ENCODE data around the gene DSC1.

DSC1 gene

DNA sequence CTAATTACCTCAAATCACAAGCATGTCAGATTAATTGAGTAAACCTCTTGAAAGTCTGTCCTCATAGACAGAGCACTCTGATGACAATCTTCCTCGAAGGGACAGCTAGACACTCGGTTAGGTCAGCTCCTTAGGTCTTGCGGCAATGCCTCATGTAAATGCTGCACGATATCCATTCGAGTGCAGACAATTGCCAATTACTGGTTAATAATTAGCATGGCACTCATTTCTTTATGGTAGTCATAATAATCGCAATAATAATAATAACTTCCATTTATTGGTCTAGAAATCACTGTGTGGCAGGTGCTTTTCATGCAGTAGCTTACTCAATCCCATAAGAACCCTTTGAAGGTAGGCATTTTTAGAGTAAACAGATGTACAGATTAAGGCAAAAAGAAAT, 44.7 kb upstream of the DSC1 start:
- Histone ChIP-seq H3K9me2 (ENCODE audit: low read depth, low read length) (no peaks in the 10 kb centered on the region), H3K36me3 (ENCODE audit: insufficient read depth, low read length) (no peaks in the 10 kb centered on the region), H3F3A (ENCODE audit: insufficient read depth, low read length) (no peaks in the 10 kb centered on the region), H2AFZ (ENCODE audit: low read length) (no peak overlapping the region), H3K9ac (ENCODE audit: low read length) (no peak overlapping the region), H3K4me1 (ENCODE audit: insufficient read depth, low read length, severe bottlenecking) (no peaks in the 10 kb centered on the region), H3K79me2 (ENCODE audit: insufficient read depth, low read length) (no peaks in the 10 kb centered on the region), H3K9me3 (ENCODE audit: low read length) (no peaks in the 10 kb centered on the region), H3K27me3 (ENCODE audit: insufficient read depth, low read length) (no peaks in the 10 kb centered on the region), H3K27ac (ENCODE audit: low read depth, low read length, poor library complexity, severe bottlenecking) (no peak overlapping the region), H3K4me2 (ENCODE audit: low read length) (no peak overlapping the region), H3K4me3 (ENCODE audit: low read depth, low read length, poor library complexity, severe bottlenecking) (no peak overlapping the region), H4K20me1 (ENCODE audit: insufficient read depth, low read length) (no peaks in the 10 kb centered on the region)
- TF ChIP-seq, protein P1, sequence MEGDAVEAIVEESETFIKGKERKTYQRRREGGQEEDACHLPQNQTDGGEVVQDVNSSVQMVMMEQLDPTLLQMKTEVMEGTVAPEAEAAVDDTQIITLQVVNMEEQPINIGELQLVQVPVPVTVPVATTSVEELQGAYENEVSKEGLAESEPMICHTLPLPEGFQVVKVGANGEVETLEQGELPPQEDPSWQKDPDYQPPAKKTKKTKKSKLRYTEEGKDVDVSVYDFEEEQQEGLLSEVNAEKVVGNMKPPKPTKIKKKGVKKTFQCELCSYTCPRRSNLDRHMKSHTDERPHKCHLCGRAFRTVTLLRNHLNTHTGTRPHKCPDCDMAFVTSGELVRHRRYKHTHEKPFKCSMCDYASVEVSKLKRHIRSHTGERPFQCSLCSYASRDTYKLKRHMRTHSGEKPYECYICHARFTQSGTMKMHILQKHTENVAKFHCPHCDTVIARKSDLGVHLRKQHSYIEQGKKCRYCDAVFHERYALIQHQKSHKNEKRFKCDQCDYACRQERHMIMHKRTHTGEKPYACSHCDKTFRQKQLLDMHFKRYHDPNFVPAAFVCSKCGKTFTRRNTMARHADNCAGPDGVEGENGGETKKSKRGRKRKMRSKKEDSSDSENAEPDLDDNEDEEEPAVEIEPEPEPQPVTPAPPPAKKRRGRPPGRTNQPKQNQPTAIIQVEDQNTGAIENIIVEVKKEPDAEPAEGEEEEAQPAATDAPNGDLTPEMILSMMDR (IDR thresholded peaks at IDR 0.05; ENCODE audit: low read length) = no peak
- no peak for TF ChIP-seq EZH2 (IDR thresholded peaks at IDR 0.05; ENCODE audit: borderline replicate concordance, low read length)

DNA sequence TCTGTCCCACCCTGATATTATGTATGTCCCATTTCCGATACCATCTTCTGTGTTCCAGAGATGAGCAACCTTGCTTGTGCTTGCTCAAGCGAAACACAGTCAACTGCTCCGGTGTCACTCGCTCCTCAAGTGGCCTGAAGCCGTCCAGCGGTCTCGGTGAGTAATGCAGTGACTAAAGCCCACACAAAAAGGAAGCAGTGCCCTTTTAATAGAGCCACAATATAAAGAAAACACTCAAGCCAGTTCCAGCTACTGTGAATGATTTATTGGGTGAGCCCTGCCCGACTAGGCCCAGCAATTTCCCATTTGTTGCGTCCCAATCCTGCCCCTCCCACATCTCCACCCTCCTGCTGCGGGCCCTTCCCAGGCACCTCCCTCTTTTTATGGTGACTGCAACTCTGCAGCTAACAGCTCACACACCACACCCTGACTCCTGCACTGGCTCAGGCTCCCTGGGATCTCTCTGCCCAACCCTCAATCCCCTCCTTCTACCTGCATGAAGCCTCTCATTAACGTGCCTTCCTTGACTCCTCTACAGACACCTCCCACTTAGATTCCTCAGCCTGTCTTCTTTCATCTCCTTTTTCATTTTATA, 44.2 kb upstream of the DSC1 start:
- no peaks in the 10 kb centered on the region for H3F3A ChIP-seq (ENCODE audit: insufficient read depth, low read length)
- H3K9me3 ChIP-seq (ENCODE audit: low read length) = no peaks in the 10 kb centered on the region
- H3K4me1 ChIP-seq (ENCODE audit: insufficient read depth, low read length, severe bottlenecking) = no peaks in the 10 kb centered on the region
- H3K4me2 ChIP-seq (ENCODE audit: low read length) = no peak overlapping the region
- no peaks in the 10 kb centered on the region for H3K9me2 ChIP-seq (ENCODE audit: low read depth, low read length)
- H3K79me2 ChIP-seq (ENCODE audit: insufficient read depth, low read length) = no peaks in the 10 kb centered on the region
- no peak overlapping the region for H3K27ac ChIP-seq (ENCODE audit: low read depth, low read length, poor library complexity, severe bottlenecking)
- TF ChIP-seq EZH2 (IDR thresholded peaks at IDR 0.05; ENCODE audit: borderline replicate concordance, low read length) = no peak
- TF ChIP-seq, protein P1 (IDR thresholded peaks at IDR 0.05; ENCODE audit: low read length) = no peak
- H3K27me3 ChIP-seq (ENCODE audit: insufficient read depth, low read length) = no peaks in the 10 kb centered on the region
- no peaks in the 10 kb centered on the region for H3K36me3 ChIP-seq (ENCODE audit: insufficient read depth, low read length)
- no peak overlapping the region for H3K9ac ChIP-seq (ENCODE audit: low read length)
- no peak overlapping the region for H3K4me3 ChIP-seq (ENCODE audit: low read depth, low read length, poor library complexity, severe bottlenecking)
- H4K20me1 ChIP-seq (ENCODE audit: insufficient read depth, low read length) = no peaks in the 10 kb centered on the region
- H2AFZ ChIP-seq (ENCODE audit: low read length) = no peak overlapping the region

DNA sequence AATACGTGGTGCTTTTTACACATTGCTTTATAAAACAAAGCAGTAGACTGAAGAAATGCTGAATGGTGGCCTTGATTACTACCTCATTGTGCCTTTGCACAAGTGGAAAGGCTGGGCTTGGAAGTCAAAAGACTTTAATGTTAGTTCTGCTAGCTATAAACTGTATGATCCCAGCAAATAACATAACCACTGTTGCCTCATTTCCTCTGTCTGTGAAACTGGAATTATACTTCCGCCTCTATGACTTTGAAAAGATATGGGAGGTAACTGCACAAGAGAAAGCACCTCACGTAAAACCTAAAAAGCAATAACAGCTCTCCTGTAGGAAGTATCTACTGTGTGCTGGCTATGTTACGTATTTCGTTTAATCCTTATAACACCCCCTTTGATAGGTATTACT, 43.4 kb upstream of the DSC1 start:
- Histone ChIP-seq H3K36me3 (ENCODE audit: insufficient read depth, low read length) (no peaks in the 10 kb centered on the region), H2AFZ (ENCODE audit: low read length) (no peak overlapping the region), H3K9ac (ENCODE audit: low read length) (no peak overlapping the region), H3K9me2 (ENCODE audit: low read depth, low read length) (no peaks in the 10 kb centered on the region), H3K4me2 (ENCODE audit: low read length) (no peak overlapping the region), H3K27ac (ENCODE audit: low read depth, low read length, poor library complexity, severe bottlenecking) (no peak overlapping the region), H3F3A (ENCODE audit: insufficient read depth, low read length) (no peaks in the 10 kb centered on the region), H3K4me3 (ENCODE audit: low read depth, low read length, poor library complexity, severe bottlenecking) (no peak overlapping the region), H4K20me1 (ENCODE audit: insufficient read depth, low read length) (no peaks in the 10 kb centered on the region), H3K79me2 (ENCODE audit: insufficient read depth, low read length) (no peaks in the 10 kb centered on the region), H3K27me3 (ENCODE audit: insufficient read depth, low read length) (no peaks in the 10 kb centered on the region), H3K9me3 (ENCODE audit: low read length) (no peaks in the 10 kb centered on the region), H3K4me1 (ENCODE audit: insufficient read depth, low read length, severe bottlenecking) (no peaks in the 10 kb centered on the region)
- TF ChIP-seq, protein P1 (IDR thresholded peaks at IDR 0.05; ENCODE audit: low read length) = no peak
- TF ChIP-seq EZH2 (IDR thresholded peaks at IDR 0.05; ENCODE audit: borderline replicate concordance, low read length) = no peak
